GM12891 (cell line): ENCODE measurements around the gene SDCCAG8.

Source experiments
- PAX5 ChIP-seq: IDR thresholded peaks from 2 replicates; pipeline ENCODE4 v1.6.1; 2011; ENCODE audit warnings: low read length, moderate library complexity, mild to moderate bottlenecking; ENCODE audit not compliant: insufficient read depth, severe bottlenecking
- POLR2A ChIP-seq: IDR thresholded peaks from 2 replicates; pipeline ENCODE4 v1.6.1; 2011; ENCODE audit warnings: low read depth, low read length, control low read depth
- POLR2AphosphoS5 ChIP-seq: IDR thresholded peaks from 2 replicates; pipeline ENCODE4 v1.6.1; 2011; ENCODE audit warnings: low read depth, low read length, control low read depth
- TAF1 ChIP-seq: IDR thresholded peaks from 2 replicates; pipeline ENCODE4 v1.6.1; 2011; ENCODE audit warnings: low read depth, low read length, control low read depth

DNA sequence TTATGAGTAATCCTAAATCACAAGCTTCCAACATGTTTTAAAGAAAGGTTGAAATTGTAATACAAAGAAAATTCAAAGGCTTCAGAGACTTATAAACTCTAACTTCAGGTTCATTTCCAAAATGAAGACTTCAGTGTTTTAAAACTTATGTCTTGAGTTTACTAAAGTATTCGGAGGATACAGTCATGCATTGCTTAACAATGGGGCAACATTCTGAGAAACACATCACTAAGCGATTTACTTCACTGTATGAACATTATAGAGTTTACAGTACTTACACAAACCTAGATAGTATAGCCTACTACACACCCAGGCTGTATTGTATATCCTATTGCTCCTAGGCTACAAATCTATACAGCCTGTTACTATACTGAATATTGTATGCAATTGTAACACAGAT is 39.1 kb upstream of the SDCCAG8 start:
- no peak for TF ChIP-seq POLR2AphosphoS5
- TF ChIP-seq TAF1, result no peak
- TF ChIP-seq POLR2A, result no peak
- no peak for TF ChIP-seq PAX5
